Adrenal gland (tissue), 5 donors: ENCODE measurements around the gene KCNK7.

Experiments
- POLR2A ChIP-seq, 2 donors: fragments of 450-650 bp; IDR thresholded peaks; one replicate each; pipeline ENCODE4 v1.6.1; 2017; ENCODE audit warnings: antibody characterized with exemption in 2 of 2, mild to moderate bottlenecking in 2 of 2, moderate library complexity in 1 of 2
- TF ChIP-seq, protein P1 (sequence below), 6 experiments: fragments of 450-650 bp in 4 of 6; fragments of 200-600 bp in 2 of 6; sonication (generic) in 1 of 6; IDR thresholded peaks; 1 replicate in 5 of 6; 2 replicates in 1 of 6; pipeline versions ENCODE4 v1.5.1 to v1.8.0; 2016 to 2021; ENCODE audit warnings: antibody characterized with exemption in 6 of 6, mild to moderate bottlenecking in 2 of 6, moderate library complexity in 1 of 6
- donor health status: DM: no; HTN: no; CAD: no.

DNA sequence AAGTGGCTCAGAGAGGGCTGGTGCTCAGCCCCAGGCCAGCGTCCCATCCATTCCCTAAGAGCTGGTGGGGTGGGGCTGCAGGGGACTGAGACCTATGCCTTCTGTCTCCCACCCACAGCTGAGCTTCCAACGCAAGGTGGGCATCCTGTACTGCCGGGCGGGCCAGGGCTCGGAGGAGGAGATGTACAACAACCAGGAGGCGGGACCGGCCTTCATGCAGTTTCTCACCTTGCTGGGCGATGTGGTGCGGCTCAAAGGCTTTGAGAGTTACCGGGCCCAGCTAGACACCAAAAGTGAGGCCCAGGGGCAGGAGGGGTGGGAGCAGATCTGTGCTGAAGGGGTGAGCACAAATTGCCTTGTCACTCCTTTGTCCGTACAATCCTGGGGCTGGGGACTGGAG is 49.2 kb upstream of the KCNK7 start:
- TF ChIP-seq, protein P1, sequence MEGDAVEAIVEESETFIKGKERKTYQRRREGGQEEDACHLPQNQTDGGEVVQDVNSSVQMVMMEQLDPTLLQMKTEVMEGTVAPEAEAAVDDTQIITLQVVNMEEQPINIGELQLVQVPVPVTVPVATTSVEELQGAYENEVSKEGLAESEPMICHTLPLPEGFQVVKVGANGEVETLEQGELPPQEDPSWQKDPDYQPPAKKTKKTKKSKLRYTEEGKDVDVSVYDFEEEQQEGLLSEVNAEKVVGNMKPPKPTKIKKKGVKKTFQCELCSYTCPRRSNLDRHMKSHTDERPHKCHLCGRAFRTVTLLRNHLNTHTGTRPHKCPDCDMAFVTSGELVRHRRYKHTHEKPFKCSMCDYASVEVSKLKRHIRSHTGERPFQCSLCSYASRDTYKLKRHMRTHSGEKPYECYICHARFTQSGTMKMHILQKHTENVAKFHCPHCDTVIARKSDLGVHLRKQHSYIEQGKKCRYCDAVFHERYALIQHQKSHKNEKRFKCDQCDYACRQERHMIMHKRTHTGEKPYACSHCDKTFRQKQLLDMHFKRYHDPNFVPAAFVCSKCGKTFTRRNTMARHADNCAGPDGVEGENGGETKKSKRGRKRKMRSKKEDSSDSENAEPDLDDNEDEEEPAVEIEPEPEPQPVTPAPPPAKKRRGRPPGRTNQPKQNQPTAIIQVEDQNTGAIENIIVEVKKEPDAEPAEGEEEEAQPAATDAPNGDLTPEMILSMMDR (IDR thresholded peaks at IDR 0.05) = no peak
- no peak for TF ChIP-seq POLR2A (IDR thresholded peaks at IDR 0.05)
